DMS53 (cell line): ENCODE data around the gene LIMK1.
"Not testable (repeated sequence)": the region's sequence is repeated elsewhere in the genome, so short reads cannot be mapped to it uniquely, and the experiment has no call there.

Source experiments
- DNase-seq: peaks from one replicate; lab custom pipeline; 2025; lab: John Stamatoyannopoulos, UW

LIMK1 gene

GRCh38 chr7:74083117-74083876 is at the start of gene LIMK1:
LIMK1 (plus strand) TSS chr7:74083804; CDS start chr7:74083991, 187 bp downstream.
- DNase-seq, result peak; percentile 95

DNA sequence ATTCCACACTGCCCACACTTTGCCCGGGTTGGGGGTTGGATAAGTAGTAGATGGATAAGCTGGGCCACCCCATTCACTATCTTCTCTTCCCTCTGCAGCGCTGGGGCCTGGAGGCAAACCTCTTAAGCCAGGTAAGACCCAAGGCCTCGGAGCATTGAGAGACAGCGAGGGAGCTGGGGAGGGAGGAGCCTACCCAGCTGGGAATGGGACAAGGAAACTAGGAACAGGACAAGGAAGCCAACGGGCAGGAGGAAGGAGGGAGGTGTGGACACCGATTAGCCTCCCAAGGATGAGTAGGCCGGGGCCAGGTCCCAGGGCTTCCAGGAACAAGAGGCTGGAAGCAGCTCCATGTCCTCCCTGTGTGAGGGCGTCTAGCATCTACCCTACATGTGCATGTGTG is 46.0 kb upstream of the LIMK1 start:
- DNase-seq, result no peak

DNA sequence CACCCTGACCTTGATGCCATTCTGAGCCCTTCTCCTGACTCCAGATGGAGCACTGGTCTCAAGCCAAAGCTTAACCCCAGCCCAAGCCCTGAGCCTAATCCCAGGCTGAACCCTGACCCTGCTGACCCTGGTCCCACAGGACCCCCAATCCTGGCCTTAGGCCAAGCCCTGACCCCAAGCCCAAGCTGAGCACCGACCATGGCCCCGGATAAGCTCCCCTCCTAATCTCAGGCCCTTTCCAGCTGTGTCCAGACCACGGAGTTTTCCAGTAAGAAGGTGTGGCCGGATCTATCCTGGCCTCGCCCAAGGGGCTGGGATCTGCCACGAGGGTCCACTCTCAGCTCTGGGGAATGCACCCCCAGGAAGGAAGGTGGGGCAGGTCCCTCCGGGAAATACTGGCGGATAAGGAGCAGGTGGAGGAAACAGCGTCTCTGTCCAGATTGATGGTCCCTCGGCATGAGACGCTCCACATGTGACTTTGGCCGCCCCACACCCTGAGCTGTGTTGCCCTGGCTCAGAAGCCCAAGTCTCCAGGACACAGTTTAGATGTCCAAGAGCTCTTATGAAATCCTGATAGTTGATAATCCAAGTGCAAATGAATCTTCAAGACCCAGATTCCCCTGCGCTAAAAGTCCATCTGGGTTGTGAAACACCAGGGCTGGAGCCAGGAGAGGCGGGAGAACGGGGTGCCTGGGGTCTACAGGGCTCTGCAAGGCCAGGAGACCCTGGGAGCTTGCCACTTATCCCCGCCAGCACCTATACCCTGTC is 45.2 kb upstream of the LIMK1 start:
- DNase-seq, result no peak

DNA sequence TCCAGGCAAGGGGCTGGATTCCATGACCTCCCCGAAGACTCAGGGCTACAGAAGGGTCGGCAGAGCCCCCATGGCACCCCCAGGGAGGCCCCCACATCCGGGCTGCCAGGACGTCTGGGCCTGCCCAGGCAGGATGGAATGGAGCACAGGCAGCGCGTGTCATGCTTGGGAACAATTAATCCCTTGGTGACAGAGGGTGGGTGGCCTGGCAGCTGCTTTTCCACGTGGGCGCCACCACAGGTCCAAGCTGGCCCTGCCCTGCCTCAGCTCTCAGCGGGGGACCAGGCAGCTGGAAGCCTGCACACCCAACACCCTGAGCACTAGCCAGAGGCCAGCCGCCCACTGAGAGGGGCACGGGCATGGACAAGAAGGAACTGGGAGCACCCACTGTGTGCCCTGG is 44.3 kb upstream of the LIMK1 start:
- no peak for DNase-seq

- DNase-seq, result no peak
These were observed 43.4 kb upstream of the LIMK1 start for GRCh38 chr7:74040101-74040790.

GRCh38 chr7:74040791-74041520 is 42.6 kb upstream of the LIMK1 start:
- DNase-seq, result no peak

- peak; percentile 41 for DNase-seq
These were observed 40.7 kb upstream of the LIMK1 start for GRCh38 chr7:74042746-74043522.

DNA sequence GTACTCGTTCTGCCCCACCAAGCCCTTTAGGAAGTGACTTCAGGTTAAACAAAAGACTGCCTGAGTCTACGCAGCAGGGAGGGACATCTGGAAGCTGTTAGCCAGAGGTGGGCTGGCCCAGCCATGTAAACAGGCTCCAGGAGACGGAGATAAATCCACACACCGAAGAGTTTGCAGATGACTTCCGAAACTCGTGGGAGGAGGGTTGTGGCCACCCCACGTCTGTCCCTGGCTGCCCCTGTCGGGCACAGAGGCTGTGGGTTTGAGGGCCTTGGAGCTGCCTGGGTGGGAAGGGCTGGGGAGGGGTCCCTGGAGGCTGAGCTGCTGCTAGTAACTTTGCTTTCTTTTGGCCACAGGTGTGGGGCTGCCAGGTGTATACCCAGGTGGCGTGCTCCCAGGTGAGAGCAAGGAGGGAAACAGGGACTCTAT is 40.1 kb upstream of the LIMK1 start:
- DNase-seq, result peak; percentile 53

DNA sequence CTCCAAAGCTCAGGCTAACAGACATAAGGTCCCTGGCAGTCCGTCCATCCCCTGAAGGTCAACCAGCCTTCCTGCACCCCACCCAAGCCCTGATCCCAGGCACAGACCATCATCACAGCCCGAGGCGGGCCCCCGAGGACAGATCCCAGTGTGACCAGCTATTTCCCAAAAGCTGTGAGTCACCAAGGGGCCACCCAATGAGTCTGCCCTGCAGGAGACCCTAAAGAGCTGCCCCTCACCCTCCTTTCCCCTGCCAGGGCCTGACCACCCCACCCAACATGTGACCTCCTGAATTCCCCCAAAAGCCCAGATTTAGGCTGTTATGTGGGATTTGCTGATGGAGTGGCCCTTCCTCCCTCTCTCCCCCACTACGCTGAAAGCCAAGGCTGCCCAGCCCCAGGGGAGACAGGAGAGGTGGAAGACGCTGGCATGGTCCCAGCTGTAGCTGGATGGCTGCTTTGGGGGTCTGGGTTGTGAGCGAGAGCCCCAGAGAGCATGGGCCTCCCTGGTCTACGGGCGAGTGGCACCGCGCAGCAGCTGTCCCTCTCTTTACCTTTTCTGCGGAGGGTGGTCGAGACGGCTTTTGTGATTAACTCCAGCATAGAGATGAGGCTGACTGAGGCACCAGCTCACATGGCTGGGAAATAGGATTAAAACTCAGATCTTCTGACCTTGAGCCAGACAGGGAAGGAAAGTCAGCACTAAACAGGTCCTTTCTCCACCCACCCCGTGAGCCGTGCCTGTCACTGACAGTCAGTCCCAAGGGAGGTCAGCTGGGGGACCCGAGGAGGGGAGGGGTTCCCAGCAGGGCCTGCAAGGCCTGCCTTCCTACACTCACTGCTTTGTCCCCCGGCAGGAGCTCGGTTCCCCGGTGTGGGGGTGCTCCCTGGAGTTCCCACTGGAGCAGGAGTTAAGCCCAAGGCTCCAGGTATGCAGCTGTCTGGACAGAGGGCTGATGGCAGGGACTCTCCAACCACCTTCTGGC is 38.9 kb upstream of the LIMK1 start:
- no peak for DNase-seq

GRCh38 chr7:74046581-74046980 is 37.0 kb upstream of the LIMK1 start:
- DNase-seq, result not testable (repeated sequence)

DNA sequence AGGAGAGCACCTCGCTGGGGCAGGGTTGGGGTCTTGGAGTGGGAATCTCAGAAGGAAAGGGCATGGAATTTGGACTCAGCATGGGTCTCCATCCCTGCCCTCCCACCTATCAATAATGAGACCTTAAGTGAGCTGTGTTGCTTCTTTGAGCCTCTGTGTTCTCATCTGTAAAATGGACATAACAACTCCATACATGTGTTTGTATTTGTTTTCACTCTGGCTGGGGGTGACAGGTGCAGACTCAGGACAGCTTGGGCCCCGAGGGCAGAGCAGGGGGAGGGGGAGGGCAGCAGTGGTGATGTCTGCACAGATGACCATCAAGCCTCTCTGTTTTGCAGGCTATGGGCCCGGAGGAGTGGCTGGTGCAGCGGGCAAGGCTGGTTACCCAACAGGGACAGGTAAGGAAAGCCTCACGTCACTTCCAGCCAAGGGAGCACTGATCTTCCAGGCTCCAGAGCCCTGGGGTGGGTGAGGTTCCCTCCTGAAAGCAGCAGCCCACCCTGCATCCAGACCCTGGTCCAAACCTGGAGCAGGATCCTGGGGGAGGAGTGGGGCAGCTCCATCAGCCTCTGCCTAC is 35.7 kb upstream of the LIMK1 start:
- no peak for DNase-seq

- no peak for DNase-seq
These were observed 34.5 kb upstream of the LIMK1 start for GRCh38 chr7:74048999-74049599.

DNA sequence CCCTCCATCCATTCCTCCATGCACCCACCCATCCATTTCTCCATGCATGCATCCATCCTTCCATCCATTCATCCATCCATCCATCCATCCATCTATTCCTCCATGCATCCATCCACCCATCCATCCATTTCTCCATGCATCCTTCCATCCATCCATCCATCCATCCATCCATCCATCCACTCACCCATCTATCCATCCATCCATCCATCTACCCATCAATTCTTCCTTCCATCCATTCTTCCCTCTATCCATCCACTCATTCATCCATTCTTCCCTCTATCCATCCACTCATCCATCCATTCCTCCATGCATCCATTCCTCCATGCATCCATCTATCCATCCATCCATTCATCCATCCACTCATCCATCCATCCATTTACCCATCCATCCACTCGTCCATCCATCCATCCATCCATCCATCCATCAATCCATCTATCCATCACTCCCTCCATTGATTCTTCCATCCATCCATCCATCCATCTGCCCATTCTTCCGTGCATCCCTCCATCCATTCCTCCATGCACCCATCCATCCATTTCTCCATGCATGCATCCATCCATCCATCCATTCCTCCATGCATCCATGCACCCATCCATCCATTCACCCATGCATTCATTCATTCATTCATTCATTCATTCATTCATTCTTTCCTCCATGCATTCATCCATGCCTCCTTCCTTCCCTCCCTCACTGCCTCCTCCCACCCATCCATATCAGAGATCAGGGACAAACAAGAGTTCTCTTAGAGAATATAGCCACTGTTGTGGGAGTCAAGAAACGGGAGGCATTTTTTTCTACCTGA is 33.4 kb upstream of the LIMK1 start:
- DNase-seq, result no peak

DNA sequence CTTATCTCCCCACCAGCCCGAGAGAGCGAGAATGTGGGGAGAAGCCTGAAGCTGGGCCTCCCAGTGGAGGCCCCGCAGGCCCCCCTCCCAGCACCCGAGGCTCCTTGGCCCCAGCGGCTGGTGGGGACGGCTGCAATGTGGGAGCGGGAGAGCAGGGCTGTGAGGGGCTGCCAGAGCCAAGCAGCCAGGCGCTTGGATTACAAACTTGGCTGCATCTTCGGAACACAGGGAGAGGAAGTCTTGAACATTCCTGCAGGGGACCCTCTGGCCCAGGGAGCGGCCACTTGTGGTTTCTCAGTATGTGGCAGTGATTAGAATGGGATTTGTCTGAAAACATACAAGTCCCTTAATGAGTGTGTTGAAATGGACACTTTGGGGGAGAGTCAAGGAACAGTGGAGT is 32.4 kb upstream of the LIMK1 start:
- no peak for DNase-seq

DNA sequence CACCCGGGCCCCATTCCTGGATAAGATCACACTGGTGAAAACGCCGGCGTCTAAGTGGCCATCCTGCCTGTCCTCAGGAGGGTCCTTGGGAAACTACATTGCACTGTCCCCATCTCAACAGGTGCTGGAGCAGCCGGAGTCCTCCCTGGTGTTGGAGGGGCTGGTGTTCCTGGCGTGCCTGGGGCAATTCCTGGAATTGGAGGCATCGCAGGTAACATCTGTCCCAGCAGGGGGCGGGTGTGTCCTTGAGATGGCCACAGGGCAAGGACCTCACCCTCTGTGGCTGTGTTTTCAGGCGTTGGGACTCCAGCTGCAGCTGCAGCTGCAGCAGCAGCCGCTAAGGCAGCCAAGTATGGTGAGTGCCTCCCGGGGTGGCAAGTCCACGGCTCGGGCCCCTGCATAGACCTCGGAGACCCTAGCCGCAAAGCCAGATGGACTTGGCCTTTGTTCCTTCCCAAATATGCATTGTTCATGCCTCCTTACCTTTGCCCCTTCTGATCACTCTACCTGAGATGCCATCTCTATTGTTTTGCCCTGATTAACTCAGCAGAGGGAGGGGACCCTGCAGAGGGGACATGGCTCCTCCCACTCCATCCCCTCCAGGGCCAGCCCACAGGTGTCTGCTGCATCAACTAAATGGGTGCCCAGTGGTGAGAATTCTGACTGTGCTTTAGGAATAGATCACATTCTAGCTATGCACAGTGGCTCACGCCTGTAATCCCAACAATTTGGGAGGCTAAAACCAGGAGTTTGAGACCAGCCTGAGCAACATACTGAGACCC is 31.8 kb upstream of the LIMK1 start:
- peak; percentile 80 for DNase-seq

DNA sequence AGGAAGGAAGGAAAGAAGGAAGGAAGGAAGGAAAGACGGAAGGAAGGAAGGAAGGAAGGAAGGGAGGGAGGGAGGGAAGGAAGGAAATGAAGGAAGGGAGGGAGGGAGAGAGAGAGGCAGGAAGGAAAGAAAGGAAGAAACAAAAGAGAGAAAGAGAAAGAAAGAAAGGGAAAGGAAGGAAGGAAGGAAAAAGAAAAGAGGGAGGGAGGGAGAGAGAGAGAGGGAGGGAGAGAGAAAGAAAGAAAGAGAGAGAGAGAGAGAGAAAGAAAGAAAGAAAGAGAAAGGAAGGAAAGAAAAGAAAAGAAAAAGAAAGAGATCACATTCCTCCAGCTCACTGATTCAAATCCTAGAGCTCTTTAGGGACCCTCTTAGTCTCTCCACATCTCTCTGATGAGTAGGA is 31.0 kb upstream of the LIMK1 start:
- DNase-seq, result no peak

DNA sequence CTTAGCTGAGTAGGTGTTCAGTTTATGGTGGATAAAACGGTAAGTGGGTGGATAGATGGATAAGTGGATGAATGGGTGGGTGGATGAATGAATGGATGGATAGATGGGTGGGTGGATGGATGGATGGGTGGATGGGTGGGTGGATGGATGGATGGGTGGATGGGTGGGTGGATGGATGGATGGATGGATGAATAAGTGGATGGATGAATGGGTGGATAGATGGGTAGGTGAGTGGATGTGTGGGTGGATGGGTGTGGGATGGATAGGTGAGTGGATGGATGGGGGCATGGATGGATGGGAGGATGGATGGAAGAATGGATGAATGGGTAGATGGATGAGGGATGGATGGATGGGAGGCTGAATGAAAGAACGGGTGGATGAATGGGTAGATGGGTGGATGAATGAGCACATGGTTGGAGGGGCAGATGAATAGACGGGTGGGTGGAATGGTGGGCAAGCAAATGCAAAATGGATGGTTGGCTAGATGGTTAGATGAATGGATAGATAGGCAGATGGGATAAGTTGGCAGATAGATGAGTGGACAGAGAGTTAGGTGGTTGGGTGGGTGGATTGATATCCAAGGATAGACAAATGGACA is 29.9 kb upstream of the LIMK1 start:
- no peak for DNase-seq
